Measurements from ENCODE around the gene BBS9. TPM values are rescaled to one million over a fixed set of nuclear protein-coding genes. Genes with fewer than 3 reads are reported as not detected.

BBS9 gene
- total RNA-seq, 1 donor from 2014 or later: 22.6 TPM

- Mint-ChIP-seq H3K4me1 (ENCODE audit: unreplicated experiment) (peaks cover 8% of the 10 kb centered on the region), H3K4me3 (ENCODE audit: unreplicated experiment) (no peak overlapping the region)
Measured at GRCh38 chr7:33612442-33612841, 483.1 kb downstream of the BBS9 start.

GRCh38 chr7:33614357-33615117 lies 485.2 kb downstream of the BBS9 start:
- Mint-ChIP-seq H3K27ac (ENCODE audit: unreplicated experiment) (no peak overlapping the region), H3K27me3 (ENCODE audit: unreplicated experiment) (no peaks in the 10 kb centered on the region), H3K4me3 (ENCODE audit: unreplicated experiment) (no peak overlapping the region), H3K9me3 (ENCODE audit: unreplicated experiment) (peaks cover 13% of the 10 kb centered on the region), H3K36me3 (ENCODE audit: unreplicated experiment) (no peaks in the 10 kb centered on the region), H3K4me1 (ENCODE audit: unreplicated experiment) (peaks cover 8% of the 10 kb centered on the region)
- no peak for TF ChIP-seq CTCF (IDR thresholded peaks at IDR 0.05)
- no peak for DNase-seq (ENCODE audit: extremely low spot score, unreplicated experiment)

More at GRCh38 chr7:33612442-33612841, 483.1 kb downstream of the BBS9 start:
- H3K9me3 Mint-ChIP-seq (ENCODE audit: unreplicated experiment): peaks cover 2% of the 10 kb centered on the region
- TF ChIP-seq CTCF (IDR thresholded peaks at IDR 0.05): no peak
- no peaks in the 10 kb centered on the region for H3K36me3 Mint-ChIP-seq (ENCODE audit: unreplicated experiment)
- DNase-seq (ENCODE audit: extremely low spot score, unreplicated experiment): no peak
- H3K27me3 Mint-ChIP-seq (ENCODE audit: unreplicated experiment): no peaks in the 10 kb centered on the region
- no peak overlapping the region for H3K27ac Mint-ChIP-seq (ENCODE audit: unreplicated experiment)

- peaks cover 8% of the 10 kb centered on the region for H3K4me1 Mint-ChIP-seq (ENCODE audit: unreplicated experiment)
- no peak for DNase-seq (ENCODE audit: extremely low spot score, unreplicated experiment)
- H3K9me3 Mint-ChIP-seq (ENCODE audit: unreplicated experiment): peaks cover 31% of the 10 kb centered on the region
- no peaks in the 10 kb centered on the region for H3K27me3 Mint-ChIP-seq (ENCODE audit: unreplicated experiment)
- TF ChIP-seq CTCF (IDR thresholded peaks at IDR 0.05): no peak
- H3K4me3 Mint-ChIP-seq (ENCODE audit: unreplicated experiment): no peak overlapping the region
- no peak overlapping the region for H3K27ac Mint-ChIP-seq (ENCODE audit: unreplicated experiment)
- peaks cover 5% of the 10 kb centered on the region for H3K36me3 Mint-ChIP-seq (ENCODE audit: unreplicated experiment)
Measured at GRCh38 chr7:33616752-33617151, 487.4 kb downstream of the BBS9 start.

- peaks cover 5% of the 10 kb centered on the region for H3K36me3 Mint-ChIP-seq (ENCODE audit: unreplicated experiment)
- no peak for TF ChIP-seq CTCF (IDR thresholded peaks at IDR 0.05)
- no peaks in the 10 kb centered on the region for H3K27me3 Mint-ChIP-seq (ENCODE audit: unreplicated experiment)
- H3K27ac Mint-ChIP-seq (ENCODE audit: unreplicated experiment): no peak overlapping the region
- no peak overlapping the region for H3K4me3 Mint-ChIP-seq (ENCODE audit: unreplicated experiment)
- DNase-seq (ENCODE audit: extremely low spot score, unreplicated experiment): no peak
- H3K9me3 Mint-ChIP-seq (ENCODE audit: unreplicated experiment): peaks cover 31% of the 10 kb centered on the region
- H3K4me1 Mint-ChIP-seq (ENCODE audit: unreplicated experiment): peaks cover 8% of the 10 kb centered on the region
Measured at GRCh38 chr7:33619264-33619663, 489.9 kb downstream of the BBS9 start.

GRCh38 chr7:33623267-33623666 lies 493.9 kb downstream of the BBS9 start:
- H3K4me3 Mint-ChIP-seq (ENCODE audit: unreplicated experiment): no peak overlapping the region
- no peak for TF ChIP-seq CTCF (IDR thresholded peaks at IDR 0.05)
- no peak for DNase-seq (ENCODE audit: extremely low spot score, unreplicated experiment)
- H3K4me1 Mint-ChIP-seq (ENCODE audit: unreplicated experiment): no peaks in the 10 kb centered on the region
- no peak overlapping the region for H3K27ac Mint-ChIP-seq (ENCODE audit: unreplicated experiment)
- peaks cover 27% of the 10 kb centered on the region for H3K9me3 Mint-ChIP-seq (ENCODE audit: unreplicated experiment)
- H3K36me3 Mint-ChIP-seq (ENCODE audit: unreplicated experiment): peaks cover 5% of the 10 kb centered on the region
- H3K27me3 Mint-ChIP-seq (ENCODE audit: unreplicated experiment): no peaks in the 10 kb centered on the region
